ENCODE results near the gene C12orf76.

DNA sequence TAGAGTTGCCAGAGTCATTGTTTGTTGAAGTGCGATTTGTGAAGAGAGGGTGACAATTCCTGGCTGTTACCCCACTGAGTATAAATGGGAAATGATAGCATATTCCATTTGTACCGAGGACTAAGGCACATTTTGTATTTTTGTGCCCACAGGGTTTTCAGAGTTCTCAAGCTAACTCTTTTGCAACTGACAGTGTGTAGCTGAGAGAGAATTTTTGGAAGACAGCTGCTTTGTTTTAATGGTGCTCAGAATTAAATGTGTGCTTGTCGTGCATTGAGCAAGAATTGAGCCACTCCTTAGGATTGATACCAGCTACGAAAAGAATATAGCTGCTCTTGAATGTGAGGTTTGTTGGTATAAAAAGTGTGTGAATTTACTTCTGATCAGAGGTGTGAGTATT, 27.4 kb downstream of the C12orf76 start:
- no peak for TF ChIP-seq NFIC (IDR thresholded peaks at IDR 0.05; ENCODE audit: borderline replicate concordance)
- no peak for TF ChIP-seq CTCF (IDR thresholded peaks at IDR 0.05)
- TF ChIP-seq ELF1 (IDR thresholded peaks at IDR 0.05) = no peak
- TF ChIP-seq TAF1 (IDR thresholded peaks at IDR 0.05; ENCODE audit: borderline replicate concordance, low read depth, low read length) = no peak
- no peak for TF ChIP-seq CHD2 (IDR thresholded peaks at IDR 0.05; ENCODE audit: low read length, partially characterized antibody)
- no peak for TF ChIP-seq YY1 (IDR thresholded peaks at IDR 0.05; ENCODE audit: low read depth)
- TF ChIP-seq POLR2AphosphoS5 (IDR thresholded peaks at IDR 0.05; ENCODE audit: low read depth, low read length) = no peak
- no peak for TF ChIP-seq FOXM1 (IDR thresholded peaks at IDR 0.05; ENCODE audit: low read depth)
